HCT116 (cell line): ENCODE measurements around the gene CAB39. TPM values are rescaled to one million over a fixed set of nuclear protein-coding genes. Genes with fewer than 3 reads are reported as not detected.

Experiments
- ATAC-seq: fragments of 200-7000 bp; cut with Tn5 transposase; 2 replicates; pipeline ENCODE4 v1.9.1; 2020; ENCODE audit warnings: mild to moderate bottlenecking, moderate library complexity
- BruUV-seq: library from RNA; stranded (reverse); fragments of 400-500 nt; replicated peaks from 2 replicates; lab custom pipeline; 2021; lab: Mats Ljungman, UMichigan
- CTCF ChIA-PET: fragments of 300-600 bp; sonication (Branson Sonifier 250); formaldehyde crosslinking; loops from one replicate; lab custom pipeline; 2021; ENCODE audit warnings: antibody characterized with exemption; lab: Charles Lee
- POLR2A ChIA-PET: fragments of 300-600, 350-600 bp; sonication (Branson Sonifier 250); formaldehyde crosslinking; loops from one replicate; lab custom pipeline; 2021; ENCODE audit warnings: antibody characterized with exemption; lab: Charles Lee
- RAD21 ChIA-PET, 2 experiments: fragments of 300-600 bp; sonication (Branson Sonifier 250); formaldehyde crosslinking; loops; one replicate each; lab custom pipeline; 2023; ENCODE audit warnings: low total read pairs in 2 of 2; ENCODE audit not compliant: uncharacterized antibody in 2 of 2, unreplicated experiment in 2 of 2, low non-redundant PET in 1 of 2; lab: Charles Lee
- DNase-seq: peaks from one replicate; pipeline ENCODE4 v3.0.0-alpha.2; 2010; ENCODE audit warnings: low read depth, low spot score
- H2AFZ ChIP-seq: fragments of 200-600 bp; shearing (Covaris generic), sonication (generic); 2 replicates; pipeline ENCODE4 v1.6.1; 2017; ENCODE audit warnings: low read depth, mixed run types, mixed read lengths, antibody characterized with exemption, low read length; ENCODE audit not compliant: poor library complexity, severe bottlenecking
- H3K27ac ChIP-seq: 2 replicates; pipeline ENCODE4 v1.5.1; 2012; ENCODE audit warnings: low read depth, low read length
- H3K27me3 ChIP-seq: fragments of 200-600 bp; sonication (generic); 2 replicates; pipeline ENCODE4 v1.6.1; 2016; ENCODE audit warnings: mixed run types, low read length, mixed read lengths; ENCODE audit not compliant: insufficient read depth
- H3K36me3 ChIP-seq, 2 experiments: fragments of 200-500 bp in 1 of 2; fragments of 200-600 bp in 1 of 2; sonication (Bioruptor generic) in 1 of 2; sonication (generic) in 1 of 2; 2 replicates each; pipeline versions ENCODE4 v1.5.1 to v1.6.1; 2014 to 2016; ENCODE audit warnings: low read length in 2 of 2, inconsistent platforms in 1 of 2, mixed read lengths in 1 of 2, mixed run types in 1 of 2; ENCODE audit not compliant: insufficient read depth in 2 of 2, control insufficient read depth in 1 of 2
- H3K4me1 ChIP-seq, 2 experiments: fragments of 200-600 bp in 1 of 2; sonication (generic) in 1 of 2; 2 replicates each; pipeline versions ENCODE4 v1.5.1 to v1.6.1; 2012 to 2017; ENCODE audit warnings: low read length in 2 of 2, inconsistent platforms in 1 of 2, mild to moderate bottlenecking in 1 of 2, mixed read lengths in 1 of 2, mixed run types in 1 of 2, moderate library complexity in 1 of 2; ENCODE audit not compliant: insufficient read depth in 2 of 2, control insufficient read depth in 1 of 2
- H3K4me2 ChIP-seq: fragments of 200-600 bp; sonication (generic); 2 replicates; pipeline ENCODE4 v1.6.1; 2017; ENCODE audit warnings: mixed run types, low read length, mixed read lengths
- H3K4me3 ChIP-seq, 2 experiments: fragments of 200-600 bp in 1 of 2; sonication (generic) in 1 of 2; replicated peaks in 1 of 2; 2 replicates each; pipeline ENCODE4 v1.5.1; 2011 to 2016; ENCODE audit warnings: low read length in 2 of 2, control low read depth in 1 of 2, low read depth in 1 of 2, mild to moderate bottlenecking in 1 of 2, mixed read lengths in 1 of 2, mixed run types in 1 of 2
- H3K79me2 ChIP-seq: fragments of 200-600 bp; sonication (generic); 2 replicates; pipeline ENCODE4 v1.6.1; 2017; ENCODE audit warnings: mild to moderate bottlenecking, mixed run types, low read length, moderate library complexity, mixed read lengths; ENCODE audit not compliant: insufficient read depth
- H3K9ac ChIP-seq: fragments of 200-600 bp; sonication (generic); 2 replicates; pipeline ENCODE4 v1.6.1; 2016; ENCODE audit warnings: low read length, mixed read lengths
- H3K9me2 ChIP-seq: fragments of 200-600 bp; sonication (generic), shearing (Covaris generic); 2 replicates; pipeline ENCODE4 v1.6.1; 2017; ENCODE audit warnings: mixed run types, mild to moderate bottlenecking, moderate library complexity; ENCODE audit not compliant: insufficient read depth
- H3K9me3 ChIP-seq, 2 experiments: fragments of 200-500 bp in 1 of 2; fragments of 200-600 bp in 1 of 2; sonication (Bioruptor generic) in 1 of 2; sonication (generic) in 1 of 2; 2 replicates each; pipeline ENCODE4 v1.6.1; 2014 to 2017; ENCODE audit warnings: low read length in 2 of 2, mixed read lengths in 2 of 2, inconsistent platforms in 1 of 2, low read depth in 1 of 2, mild to moderate bottlenecking in 1 of 2, mixed run types in 1 of 2, moderate library complexity in 1 of 2; ENCODE audit not compliant: control insufficient read depth in 1 of 2, insufficient read depth in 1 of 2
- H4K20me1 ChIP-seq: fragments of 200-600 bp; sonication (generic), shearing (Covaris generic); 2 replicates; pipeline ENCODE4 v1.6.1; 2017; ENCODE audit warnings: mixed run types, mild to moderate bottlenecking, moderate library complexity; ENCODE audit not compliant: insufficient read depth
- CBX3 ChIP-seq: IDR thresholded peaks from 2 replicates; pipeline ENCODE4 v1.6.1; 2012; ENCODE audit warnings: low read depth
- CEBPB ChIP-seq: IDR thresholded peaks from 2 replicates; pipeline ENCODE4 v1.6.1; 2012; ENCODE audit warnings: low read depth
- CTCF ChIP-seq, 3 experiments: fragments of 200-600 bp in 1 of 3; sonication (generic) in 1 of 3; IDR thresholded peaks in 2 of 3; conservative IDR thresholded peaks in 1 of 3; 2 replicates each; pipeline ENCODE4 v1.5.1; 2012 to 2017; ENCODE audit warnings: low read depth in 2 of 3, low read length in 2 of 3, antibody characterized with exemption in 1 of 3, borderline replicate concordance in 1 of 3, control low read depth in 1 of 3, mild to moderate bottlenecking in 1 of 3, mixed read lengths in 1 of 3, mixed run types in 1 of 3, moderate library complexity in 1 of 3; ENCODE audit not compliant: insufficient read depth in 1 of 3
- EGR1 ChIP-seq: IDR thresholded peaks from 2 replicates; pipeline ENCODE4 v1.6.1; 2012; ENCODE audit warnings: low read depth
- ELF1 ChIP-seq: IDR thresholded peaks from 2 replicates; pipeline ENCODE4 v1.6.1; 2012; ENCODE audit warnings: low read depth, borderline replicate concordance
- EZH2 ChIP-seq: fragments of 200-600 bp; sonication (generic); IDR thresholded peaks from 2 replicates; pipeline ENCODE4 v1.6.1; 2017; ENCODE audit warnings: antibody characterized with exemption, mixed run types
- FOSL1 ChIP-seq: IDR thresholded peaks from 2 replicates; pipeline ENCODE4 v1.6.1; 2012; ENCODE audit warnings: low read depth
- JUND ChIP-seq: IDR thresholded peaks from 2 replicates; pipeline ENCODE4 v1.6.1; 2012
- MAX ChIP-seq: IDR thresholded peaks from 2 replicates; pipeline ENCODE4 v1.6.1; 2012
- POLR2A ChIP-seq: IDR thresholded peaks from 2 replicates; pipeline ENCODE4 v1.7.0; 2011; ENCODE audit warnings: borderline replicate concordance; ENCODE audit not compliant: insufficient read depth, insufficient read length; ENCODE audit errors: extremely low read depth
- POLR2AphosphoS5 ChIP-seq: IDR thresholded peaks from 2 replicates; pipeline ENCODE4 v1.6.1; 2011; ENCODE audit warnings: mild to moderate bottlenecking, low read depth, low read length, moderate library complexity
- RAD21 ChIP-seq: IDR thresholded peaks from 2 replicates; pipeline ENCODE4 v1.6.1; 2012; ENCODE audit warnings: low read depth, mild to moderate bottlenecking
- SIN3A ChIP-seq: IDR thresholded peaks from 2 replicates; pipeline ENCODE4 v1.6.1; 2012; ENCODE audit warnings: low read depth
- SP1 ChIP-seq: IDR thresholded peaks from 2 replicates; pipeline ENCODE4 v1.6.1; 2012; ENCODE audit warnings: low read depth
- SRF ChIP-seq: IDR thresholded peaks from 2 replicates; pipeline ENCODE4 v1.6.1; 2012; ENCODE audit warnings: low read depth
- TCF7L2 ChIP-seq: IDR thresholded peaks from 2 replicates; pipeline ENCODE4 v1.7.0; 2011; ENCODE audit warnings: borderline replicate concordance, inconsistent platforms; ENCODE audit not compliant: insufficient read depth, insufficient read length; ENCODE audit errors: extremely low read depth
- YY1 ChIP-seq: IDR thresholded peaks from 2 replicates; pipeline ENCODE4 v1.6.1; 2011; ENCODE audit warnings: low read length, low read depth, moderate library complexity, mild to moderate bottlenecking; ENCODE audit not compliant: insufficient replicate concordance; ENCODE audit errors: extremely low read depth
- ZNF274 ChIP-seq: fragments of 200-500 bp; sonication (Bioruptor generic); IDR thresholded peaks from 2 replicates; pipeline ENCODE4 v1.6.1; 2014; ENCODE audit warnings: mild to moderate bottlenecking, low read depth, low read length, inconsistent platforms
- intact Hi-C: fragments of 100-400 bp; cut with micrococcal nuclease; formaldehyde crosslinking; loops from 2 replicates; pipeline ENCODE4 v1.10.0; 2022
- total RNA-seq: library from RNA; stranded (reverse); gene quantifications from one replicate; pipeline ENCODE4 v1.2.1, GENCODE V29; 2021; ENCODE audit not compliant: unreplicated experiment
- TF ChIP-seq, protein P1 (sequence below): IDR thresholded peaks from 2 replicates; pipeline ENCODE4 v1.6.1; 2011; ENCODE audit warnings: mild to moderate bottlenecking, low read length, moderate library complexity; ENCODE audit not compliant: insufficient replicate concordance; ENCODE audit errors: extremely low read depth
- TF ChIP-seq, protein P2 (sequence below): IDR thresholded peaks from 2 replicates; pipeline ENCODE4 v1.6.1; 2012

The CAB39 gene
- total RNA-seq, 1 experiment from 2014 or later, result 63.6 TPM

DNA sequence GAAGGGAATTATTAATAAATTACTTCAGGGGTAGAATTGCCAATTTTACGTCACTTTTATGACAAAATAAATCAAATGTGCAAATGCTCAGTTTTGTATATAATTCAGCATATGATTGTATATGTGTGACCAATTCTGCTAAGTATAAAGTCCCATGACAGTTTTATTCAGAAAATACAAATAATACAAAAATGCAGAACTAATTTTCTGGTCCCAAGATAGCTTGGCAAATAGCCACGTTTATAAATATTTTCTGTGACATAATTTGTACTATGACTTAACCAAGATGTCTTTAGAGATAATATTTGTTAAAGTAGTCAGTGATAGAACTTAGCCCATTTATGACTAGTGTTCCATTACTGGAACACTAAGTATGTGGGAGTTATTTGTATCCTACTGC is 24.2 kb upstream of the CAB39 start:
- ChIA-PET RAD21 (no interaction called here), POLR2A (no interaction called here), CTCF (no interaction called here)
- no TSS peak for BruUV-seq
- Histone ChIP-seq H3K4me1 (peaks cover 62 to 86% of the 10 kb centered on the region in 2 experiments), H3K79me2 (no peaks in the 10 kb centered on the region), H2AFZ (peak overlapping the region; percentile 79), H3K4me2 (peak overlapping the region; percentile 79), H3K4me3 (no peak overlapping the region), H3K27ac (no peak overlapping the region; the same call in 1 of the 2 replicates), H3K27me3 (no peaks in the 10 kb centered on the region), H3K36me3 (no peaks in the 10 kb centered on the region), H4K20me1 (no peaks in the 10 kb centered on the region), H3K9ac (0 out of 2 replicates have a peak overlapping the region, but pooled peaks have one; percentile 26), H3K9me2 (no peaks in the 10 kb centered on the region), H3K9me3 (no peaks in the 10 kb centered on the region)
- ATAC-seq, result no peak
- no peak for DNase-seq
- intact Hi-C loops, result loop anchor here (10.0 kb wide), 1 partner anchor 106 kb away; no protein-coding TSS in a partner anchor
- TF ChIP-seq SP1, result no peak
- TF ChIP-seq, protein P1, sequence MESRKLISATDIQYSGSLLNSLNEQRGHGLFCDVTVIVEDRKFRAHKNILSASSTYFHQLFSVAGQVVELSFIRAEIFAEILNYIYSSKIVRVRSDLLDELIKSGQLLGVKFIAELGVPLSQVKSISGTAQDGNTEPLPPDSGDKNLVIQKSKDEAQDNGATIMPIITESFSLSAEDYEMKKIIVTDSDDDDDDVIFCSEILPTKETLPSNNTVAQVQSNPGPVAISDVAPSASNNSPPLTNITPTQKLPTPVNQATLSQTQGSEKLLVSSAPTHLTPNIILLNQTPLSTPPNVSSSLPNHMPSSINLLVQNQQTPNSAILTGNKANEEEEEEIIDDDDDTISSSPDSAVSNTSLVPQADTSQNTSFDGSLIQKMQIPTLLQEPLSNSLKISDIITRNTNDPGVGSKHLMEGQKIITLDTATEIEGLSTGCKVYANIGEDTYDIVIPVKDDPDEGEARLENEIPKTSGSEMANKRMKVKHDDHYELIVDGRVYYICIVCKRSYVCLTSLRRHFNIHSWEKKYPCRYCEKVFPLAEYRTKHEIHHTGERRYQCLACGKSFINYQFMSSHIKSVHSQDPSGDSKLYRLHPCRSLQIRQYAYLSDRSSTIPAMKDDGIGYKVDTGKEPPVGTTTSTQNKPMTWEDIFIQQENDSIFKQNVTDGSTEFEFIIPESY, result no peak
- no peak for TF ChIP-seq JUND
- no peak for TF ChIP-seq POLR2AphosphoS5
- no peak for TF ChIP-seq POLR2A
- TF ChIP-seq EZH2, result no peak
- TF ChIP-seq YY1, result no peak
- TF ChIP-seq ZNF274, result no peak
- TF ChIP-seq FOSL1, result no peak
- TF ChIP-seq CBX3, result no peak
- no peak for TF ChIP-seq RAD21
- no peak for TF ChIP-seq CEBPB
- no peak for TF ChIP-seq MAX
- no peak for TF ChIP-seq EGR1
- TF ChIP-seq CTCF (IDR thresholded peaks at IDR 0.05 in 2 of 3, conservative IDR thresholded peaks at IDR 0.05 in 1 of 3; ENCODE audit: borderline replicate concordance in 1 of 3, insufficient read depth in 1 of 3, low read depth in 2 of 3, low read length in 2 of 3), result no peak
- TF ChIP-seq, protein P2, sequence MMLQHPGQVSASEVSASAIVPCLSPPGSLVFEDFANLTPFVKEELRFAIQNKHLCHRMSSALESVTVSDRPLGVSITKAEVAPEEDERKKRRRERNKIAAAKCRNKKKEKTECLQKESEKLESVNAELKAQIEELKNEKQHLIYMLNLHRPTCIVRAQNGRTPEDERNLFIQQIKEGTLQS, result no peak
- no peak for TF ChIP-seq SIN3A
- no peak for TF ChIP-seq SRF
- no peak for TF ChIP-seq TCF7L2
- no peak for TF ChIP-seq ELF1
- TF ChIP-seq, all 23 proteins: peak for 0
